GM19468 (cell line): ENCODE results near the gene RNASEH2A.

Source experiments
- ATAC-seq: cut with Tn5 transposase; IDR thresholded peaks from one replicate; pipeline ENCODE4 v1.9.1; 2021; ENCODE audit warnings: mild to moderate bottlenecking, moderate library complexity, moderate number of reproducible peaks; ENCODE audit not compliant: unreplicated experiment; ENCODE audit errors: extremely low read depth

RNASEH2A gene

DNA sequence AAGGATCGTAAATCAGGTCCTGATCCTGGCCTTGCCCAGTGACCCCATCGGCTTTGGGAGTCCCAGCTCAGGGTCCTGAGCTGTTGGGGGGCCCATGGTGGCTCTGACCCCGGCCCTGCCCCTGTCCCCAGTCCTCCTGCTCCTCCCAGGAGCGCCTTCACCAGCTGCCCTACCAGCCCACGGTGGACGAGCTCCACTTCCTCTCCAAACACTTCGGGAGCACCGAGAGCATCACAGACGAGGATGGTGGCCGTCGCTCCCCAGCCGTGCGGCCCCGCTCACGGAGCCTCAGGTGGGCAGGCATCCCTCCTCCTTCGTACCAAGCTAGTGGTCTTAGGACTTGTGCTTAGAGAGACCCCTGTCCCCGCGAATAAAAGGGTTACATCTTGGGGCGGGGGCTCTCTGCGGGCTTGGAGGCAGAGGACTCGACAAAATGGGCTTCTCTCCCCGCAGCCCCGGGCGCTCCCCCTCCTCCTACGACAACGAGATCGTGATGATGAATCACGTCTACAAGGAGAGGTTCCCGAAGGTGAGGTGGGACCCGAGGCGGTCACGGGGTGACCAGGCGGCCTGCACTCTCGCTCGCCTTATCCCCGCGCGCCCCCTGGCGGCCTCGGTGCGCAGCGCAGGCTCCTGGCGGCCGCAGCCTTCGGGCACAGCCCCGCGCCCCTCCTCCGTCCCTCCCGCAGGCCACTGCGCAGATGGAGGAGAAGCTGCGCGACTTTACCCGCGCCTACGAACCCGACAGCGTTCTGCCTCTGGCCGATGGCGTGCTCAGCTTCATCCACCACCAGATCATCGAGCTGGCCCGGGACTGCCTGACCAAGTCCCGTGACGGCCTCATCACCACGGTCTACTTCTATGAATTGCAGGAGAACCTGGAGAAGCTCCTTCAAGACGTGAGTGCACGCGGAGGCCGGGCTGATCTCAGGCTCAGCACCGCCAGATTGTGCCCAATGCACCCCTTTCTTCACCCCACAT lies 41.1 kb downstream of the RNASEH2A start:
- no peak for ATAC-seq

DNA sequence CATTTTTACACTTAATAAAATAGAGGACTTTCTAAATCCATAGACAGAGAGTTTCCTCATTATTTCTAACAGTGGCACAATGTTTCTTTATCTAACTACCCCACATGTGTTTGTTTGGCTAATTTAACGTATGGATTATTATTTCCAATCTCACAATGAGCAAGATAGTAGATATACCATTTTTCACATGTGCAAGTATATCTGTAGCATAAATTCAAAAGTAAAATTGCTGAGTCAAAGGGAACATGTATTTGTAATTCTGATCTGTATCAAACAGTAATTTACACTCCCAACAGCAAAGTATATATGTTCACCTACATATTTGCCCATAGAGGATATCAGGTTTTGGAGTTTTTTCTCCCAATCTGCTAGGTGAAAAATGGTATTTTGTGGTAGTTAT lies 50.3 kb downstream of the RNASEH2A start:
- no peak for ATAC-seq

DNA sequence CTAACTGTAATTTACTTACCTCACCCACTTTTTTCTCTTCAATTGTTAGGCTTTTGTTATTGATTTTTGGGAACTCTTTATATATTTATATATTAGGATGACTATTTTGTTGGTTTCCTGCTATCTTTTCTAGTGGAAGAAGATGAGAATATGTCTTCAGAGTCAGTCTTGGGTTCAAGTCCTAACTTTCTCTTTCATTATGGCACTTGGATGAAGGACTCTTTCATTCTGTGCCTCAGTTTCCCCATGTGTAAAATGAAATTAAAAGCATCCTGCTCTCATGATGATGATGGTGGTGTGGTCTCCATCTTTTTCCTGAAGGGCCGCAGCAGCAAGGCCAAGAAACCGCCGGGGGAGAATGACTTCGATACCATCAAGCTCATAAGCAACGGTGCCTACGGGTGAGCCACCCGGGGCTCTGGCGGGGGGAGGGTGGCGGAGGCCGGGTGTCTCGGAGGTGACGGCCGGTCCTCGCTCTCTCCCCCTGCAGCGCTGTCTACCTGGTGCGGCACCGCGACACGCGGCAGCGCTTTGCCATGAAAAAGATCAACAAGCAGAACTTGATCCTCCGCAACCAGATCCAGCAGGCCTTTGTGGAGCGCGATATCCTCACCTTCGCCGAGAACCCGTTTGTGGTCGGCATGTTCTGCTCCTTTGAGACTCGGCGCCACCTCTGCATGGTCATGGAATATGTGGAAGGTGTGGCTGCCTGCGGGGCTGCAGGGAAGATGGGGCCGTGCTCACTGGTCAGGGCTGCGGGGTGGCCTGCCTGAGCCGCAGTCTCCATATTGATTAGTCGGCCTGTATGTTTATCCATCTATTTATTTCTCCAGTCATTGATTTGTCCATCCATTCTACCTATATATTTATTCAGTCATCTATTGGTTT lies 51.9 kb downstream of the RNASEH2A start:
- ATAC-seq, result no peak

DNA sequence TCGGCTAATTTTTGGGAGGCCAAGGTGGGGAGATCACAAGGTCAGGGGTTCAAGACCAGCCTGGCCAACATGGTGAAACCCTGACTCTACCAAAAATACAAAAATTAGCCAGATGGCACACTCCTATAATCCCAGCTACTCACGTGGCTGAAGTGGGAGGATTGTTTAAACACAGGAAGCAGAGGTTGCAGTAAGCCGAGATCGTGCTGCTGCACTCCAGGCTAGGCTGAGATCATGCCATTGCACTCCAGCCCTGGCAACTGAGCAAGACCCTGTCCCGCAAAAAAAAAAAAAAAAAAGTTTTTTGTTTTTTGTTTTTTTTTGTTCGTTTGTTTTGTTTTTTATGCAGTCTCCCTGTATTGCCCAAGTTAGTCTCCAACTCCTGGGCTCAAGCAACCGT lies 53.2 kb downstream of the RNASEH2A start:
- ATAC-seq, result no peak
